Bronchial epithelial cell (primary cell): Measurements from ENCODE around the gene FAT1. TPM values are rescaled to one million over a fixed set of nuclear protein-coding genes. Genes with fewer than 3 reads are reported as not detected.

Experiments used
- DNase-seq: peaks from one replicate; pipeline ENCODE4 v3.0.0-alpha.2; 2010; ENCODE audit warnings: low read depth
- FAIRE-seq: peaks from 2 replicates; lab custom pipeline; 2011; peaks lifted over from hg19 to GRCh38; lab: Jason Lieb, UNC
- H3K27me3 ChIP-seq: 2 replicates; pipeline ENCODE4 v1.5.1; 2011; ENCODE audit warnings: low read length; ENCODE audit not compliant: control insufficient read depth, insufficient read depth
- H3K36me3 ChIP-seq: 2 replicates; pipeline ENCODE4 v1.5.1; 2011; ENCODE audit warnings: low read length; ENCODE audit not compliant: control insufficient read depth, insufficient read depth
- H3K4me3 ChIP-seq: 2 replicates; pipeline ENCODE4 v1.5.1; 2011; ENCODE audit warnings: mild to moderate bottlenecking, low read depth, low read length, control low read depth
- total RNA-seq: library from RNA; depleted of rRNA; stranded (reverse); fragments of >200 nt; gene quantifications from 2 replicates; pipeline ENCODE4 v1.2.1, GENCODE V29; 2014
- TF ChIP-seq, protein P1 (sequence below): IDR thresholded peaks from 2 replicates; pipeline ENCODE4 v1.5.1; 2011; ENCODE audit warnings: mild to moderate bottlenecking, moderate library complexity, low read length, control low read depth, inconsistent platforms; ENCODE audit not compliant: insufficient read depth, severe bottlenecking

FAT1 gene
- total RNA-seq, 1 donor from 2014 or later, result 237 TPM

DNA sequence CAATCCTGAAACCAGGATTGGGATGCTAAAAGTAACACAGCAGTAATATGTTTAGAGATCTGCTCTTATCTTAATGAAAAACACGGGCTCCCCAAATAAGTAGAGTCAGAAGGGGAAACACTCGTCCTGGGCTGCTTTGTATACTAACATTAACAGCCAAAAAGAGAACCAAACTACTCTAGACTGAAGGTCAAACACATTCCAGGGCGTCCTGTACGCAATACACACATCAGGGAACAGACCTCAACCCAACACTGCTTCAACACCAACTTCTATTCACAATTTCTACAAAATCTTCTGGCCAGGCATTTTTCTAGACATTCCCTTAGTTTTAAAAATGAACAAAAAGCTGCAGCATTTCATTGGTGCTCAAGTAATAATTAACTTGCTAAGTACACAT, 21.4 kb downstream of the FAT1 start:
- Histone ChIP-seq H3K4me3 (no peak overlapping the region), H3K36me3 (peaks cover 24% of the 10 kb centered on the region), H3K27me3 (no peaks in the 10 kb centered on the region)
- FAIRE-seq (no peak), DNase-seq (no peak)
- TF ChIP-seq, protein P1, sequence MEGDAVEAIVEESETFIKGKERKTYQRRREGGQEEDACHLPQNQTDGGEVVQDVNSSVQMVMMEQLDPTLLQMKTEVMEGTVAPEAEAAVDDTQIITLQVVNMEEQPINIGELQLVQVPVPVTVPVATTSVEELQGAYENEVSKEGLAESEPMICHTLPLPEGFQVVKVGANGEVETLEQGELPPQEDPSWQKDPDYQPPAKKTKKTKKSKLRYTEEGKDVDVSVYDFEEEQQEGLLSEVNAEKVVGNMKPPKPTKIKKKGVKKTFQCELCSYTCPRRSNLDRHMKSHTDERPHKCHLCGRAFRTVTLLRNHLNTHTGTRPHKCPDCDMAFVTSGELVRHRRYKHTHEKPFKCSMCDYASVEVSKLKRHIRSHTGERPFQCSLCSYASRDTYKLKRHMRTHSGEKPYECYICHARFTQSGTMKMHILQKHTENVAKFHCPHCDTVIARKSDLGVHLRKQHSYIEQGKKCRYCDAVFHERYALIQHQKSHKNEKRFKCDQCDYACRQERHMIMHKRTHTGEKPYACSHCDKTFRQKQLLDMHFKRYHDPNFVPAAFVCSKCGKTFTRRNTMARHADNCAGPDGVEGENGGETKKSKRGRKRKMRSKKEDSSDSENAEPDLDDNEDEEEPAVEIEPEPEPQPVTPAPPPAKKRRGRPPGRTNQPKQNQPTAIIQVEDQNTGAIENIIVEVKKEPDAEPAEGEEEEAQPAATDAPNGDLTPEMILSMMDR, result no peak

DNA sequence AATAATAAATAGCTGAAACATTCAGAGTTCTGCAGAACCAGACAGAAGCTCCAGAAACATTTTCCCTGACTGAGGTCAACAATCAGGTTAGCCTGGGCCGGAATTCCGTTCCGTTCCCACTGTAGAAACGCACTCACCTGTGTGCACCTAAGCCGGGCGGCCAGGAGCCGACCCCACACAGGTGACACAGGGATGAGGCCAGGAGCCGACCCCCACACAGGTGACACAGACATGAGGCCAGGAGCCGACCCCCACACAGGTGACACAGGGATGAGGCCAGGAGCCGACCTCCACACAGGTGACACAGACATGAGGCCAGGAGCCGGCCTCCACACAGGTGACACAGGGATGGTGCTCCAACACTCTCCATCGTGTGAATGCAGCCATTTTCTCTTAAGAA, 21.9 kb downstream of the FAT1 start:
- TF ChIP-seq, protein P1, result no peak
- DNase-seq (no peak), FAIRE-seq (no peak)
- H3K36me3 ChIP-seq, result peaks cover 22% of the 10 kb centered on the region
- H3K27me3 ChIP-seq, result no peaks in the 10 kb centered on the region
- no peak overlapping the region for H3K4me3 ChIP-seq

DNA sequence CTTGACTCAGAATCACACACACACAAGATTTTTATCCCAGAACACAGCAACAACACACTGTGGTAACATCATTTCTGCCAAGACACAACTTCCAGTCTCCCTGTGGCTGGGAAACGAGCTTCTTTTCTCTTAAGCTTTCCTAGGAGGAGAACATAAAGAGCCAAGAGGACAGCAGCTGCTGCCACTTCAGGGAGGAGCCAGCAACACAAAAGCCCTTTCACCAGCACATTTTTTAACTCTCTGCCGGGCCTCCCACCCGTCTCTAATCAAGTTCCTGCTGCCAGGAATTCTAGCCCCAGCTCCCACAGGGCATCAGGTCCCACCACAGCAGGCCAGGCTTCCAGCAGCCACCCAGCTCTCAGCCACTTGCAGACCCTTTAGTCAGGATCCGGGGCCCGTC, 22.4 kb downstream of the FAT1 start:
- no peaks in the 10 kb centered on the region for H3K27me3 ChIP-seq
- DNase-seq (no peak), FAIRE-seq (no peak)
- no peak overlapping the region for H3K4me3 ChIP-seq
- TF ChIP-seq, protein P1, result no peak
- H3K36me3 ChIP-seq, result peaks cover 18% of the 10 kb centered on the region

DNA sequence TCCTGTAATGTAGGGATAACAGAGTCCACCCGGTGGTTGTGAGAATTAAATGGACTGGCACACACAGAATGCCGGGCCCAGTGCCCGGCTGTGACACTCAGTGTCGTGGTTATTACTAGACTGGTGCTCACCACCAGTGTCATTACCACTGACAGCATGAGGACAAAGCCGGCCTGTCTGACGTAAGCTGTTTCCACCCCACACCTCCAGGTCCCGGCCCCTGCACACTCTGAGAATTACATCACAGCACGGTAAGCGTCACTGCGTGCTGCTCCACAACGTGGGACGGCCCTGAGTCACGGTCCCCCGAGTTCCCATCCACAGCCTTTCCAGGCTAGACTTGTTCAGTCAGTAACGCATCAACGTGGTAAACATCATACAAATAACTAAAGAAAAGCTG, 22.9 kb downstream of the FAT1 start:
- TF ChIP-seq, protein P1, result no peak
- FAIRE-seq, result no peak
- DNase-seq, result no peak
- Histone ChIP-seq H3K4me3 (no peak overlapping the region), H3K27me3 (no peaks in the 10 kb centered on the region), H3K36me3 (peaks cover 16% of the 10 kb centered on the region)

DNA sequence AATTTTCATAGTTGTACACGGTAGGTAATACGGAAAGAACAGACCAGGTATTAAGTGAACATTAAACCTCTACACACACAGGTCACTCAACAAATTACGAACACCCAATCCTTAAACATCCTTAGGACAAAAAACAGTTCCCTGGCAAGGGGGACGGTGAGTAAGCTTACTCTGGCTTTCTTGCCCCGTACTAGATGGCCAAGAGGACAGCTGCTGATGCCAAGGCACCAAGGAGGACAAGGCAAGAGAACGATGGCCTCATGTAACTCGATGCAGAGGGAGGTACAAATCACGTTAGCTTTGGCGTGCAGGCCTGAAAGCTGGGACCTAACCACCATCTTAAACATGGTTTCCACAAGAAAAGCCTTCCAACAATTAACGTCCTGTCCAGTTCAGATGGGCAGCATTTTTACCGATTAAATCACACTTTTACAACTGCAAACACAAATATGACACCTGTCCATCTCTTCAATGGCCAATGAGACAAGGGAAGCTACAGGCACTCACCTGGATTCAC, 23.7 kb downstream of the FAT1 start:
- FAIRE-seq, result no peak

DNA sequence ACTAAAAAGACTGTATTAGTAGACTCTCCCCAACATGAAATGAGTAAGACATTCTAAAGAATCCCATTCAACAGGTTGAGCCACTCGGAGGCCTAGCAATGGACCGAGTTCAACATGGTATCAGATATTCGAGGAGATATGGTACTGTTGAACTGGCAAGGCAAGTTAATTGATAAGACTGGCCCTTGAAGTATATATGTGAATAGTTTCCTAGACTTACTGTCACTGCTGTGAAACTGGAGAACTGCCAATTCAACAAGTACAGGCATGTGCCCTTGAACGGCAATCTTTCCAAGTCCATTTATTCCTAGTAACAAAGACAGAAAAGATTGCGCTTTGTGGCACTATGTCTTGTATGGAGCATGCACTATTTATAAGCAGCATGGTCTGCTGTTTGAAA, 24.4 kb downstream of the FAT1 start:
- Histone ChIP-seq H3K36me3 (peaks cover 13% of the 10 kb centered on the region), H3K27me3 (no peaks in the 10 kb centered on the region), H3K4me3 (no peak overlapping the region)
- DNase-seq, result peak; percentile 88
- no peak for FAIRE-seq
- TF ChIP-seq, protein P1, result no peak

More for the DNA sequence above, 23.7 kb downstream of the FAT1 start:
- no peak for DNase-seq
- H3K36me3 ChIP-seq, result peaks cover 13% of the 10 kb centered on the region
- H3K27me3 ChIP-seq, result no peaks in the 10 kb centered on the region
- no peak overlapping the region for H3K4me3 ChIP-seq
- TF ChIP-seq, protein P1, result no peak
